ENCODE measurements around the gene ASB5. TPM values are rescaled to one million over a fixed set of nuclear protein-coding genes. Genes with fewer than 3 reads are reported as not detected.

ASB5 gene
- polyA plus RNA-seq, 1 donor (not counting 4 experiments of a cell fraction or from before 2014, with no cell fraction given): not detected

- no peaks in the 10 kb centered on the region for H3K4me1 ChIP-seq (ENCODE audit: control insufficient read depth, extremely low read depth, insufficient read depth, low read length)
- no peaks in the 10 kb centered on the region for H3K9me1 ChIP-seq (ENCODE audit: control insufficient read depth, extremely low read depth, insufficient read depth, low read length)
- no peaks in the 10 kb centered on the region for H3K27me3 ChIP-seq (ENCODE audit: control insufficient read depth, extremely low read depth, insufficient read depth, low read length)
- no peaks in the 10 kb centered on the region for H3K36me3 ChIP-seq (ENCODE audit: control insufficient read depth in 2 of 2, extremely low read depth in 1 of 2, insufficient read depth in 2 of 2, low read length in 2 of 2)
- H3K9me3 ChIP-seq (ENCODE audit: control insufficient read depth, low read depth, low read length): no peaks in the 10 kb centered on the region
- no peak for DNase-seq (ENCODE audit: low read depth, low spot score)
- no peak overlapping the region for H3K9ac ChIP-seq (ENCODE audit: control insufficient read depth, extremely low read depth, insufficient read depth, low read length)
- H2AFZ ChIP-seq (ENCODE audit: control insufficient read depth, low read length): no peak overlapping the region
- H4K20me1 ChIP-seq (ENCODE audit: control insufficient read depth, extremely low read depth, insufficient read depth, low read length): no peaks in the 10 kb centered on the region
- no peak for FAIRE-seq
- dilution Hi-C loops (cut with MboI; ENCODE audit: extremely low pct_ligation_motif_present, low sequenced_read_pairs): no loop called here
- no peak for TF ChIP-seq EZH2 (IDR thresholded peaks at IDR 0.05; ENCODE audit: low read length)
- TF ChIP-seq, protein P1, sequence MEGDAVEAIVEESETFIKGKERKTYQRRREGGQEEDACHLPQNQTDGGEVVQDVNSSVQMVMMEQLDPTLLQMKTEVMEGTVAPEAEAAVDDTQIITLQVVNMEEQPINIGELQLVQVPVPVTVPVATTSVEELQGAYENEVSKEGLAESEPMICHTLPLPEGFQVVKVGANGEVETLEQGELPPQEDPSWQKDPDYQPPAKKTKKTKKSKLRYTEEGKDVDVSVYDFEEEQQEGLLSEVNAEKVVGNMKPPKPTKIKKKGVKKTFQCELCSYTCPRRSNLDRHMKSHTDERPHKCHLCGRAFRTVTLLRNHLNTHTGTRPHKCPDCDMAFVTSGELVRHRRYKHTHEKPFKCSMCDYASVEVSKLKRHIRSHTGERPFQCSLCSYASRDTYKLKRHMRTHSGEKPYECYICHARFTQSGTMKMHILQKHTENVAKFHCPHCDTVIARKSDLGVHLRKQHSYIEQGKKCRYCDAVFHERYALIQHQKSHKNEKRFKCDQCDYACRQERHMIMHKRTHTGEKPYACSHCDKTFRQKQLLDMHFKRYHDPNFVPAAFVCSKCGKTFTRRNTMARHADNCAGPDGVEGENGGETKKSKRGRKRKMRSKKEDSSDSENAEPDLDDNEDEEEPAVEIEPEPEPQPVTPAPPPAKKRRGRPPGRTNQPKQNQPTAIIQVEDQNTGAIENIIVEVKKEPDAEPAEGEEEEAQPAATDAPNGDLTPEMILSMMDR (optimal IDR thresholded peaks at IDR 0.05 in 1 of 3, IDR thresholded peaks at IDR 0.05 in 1 of 3, conservative IDR thresholded peaks at IDR 0.05 in 1 of 3; ENCODE audit: extremely low read depth in 1 of 3, insufficient read depth in 2 of 3, low read length in 3 of 3): no peak
- H3K79me2 ChIP-seq (ENCODE audit: control insufficient read depth, insufficient read depth, low read length): no peaks in the 10 kb centered on the region
- H3K4me3 ChIP-seq (ENCODE audit: control insufficient read depth in 2 of 3, extremely low read depth in 1 of 3, insufficient read depth in 2 of 3, low read depth in 1 of 3, low read length in 3 of 3): no peak overlapping the region
- H3K27ac ChIP-seq (ENCODE audit: control insufficient read depth, insufficient read depth, low read length): no peak overlapping the region
- no peak overlapping the region for H3K4me2 ChIP-seq (ENCODE audit: control insufficient read depth, extremely low read depth, insufficient read depth, low read depth, low read length)
Measured at GRCh38 chr4:176293660-176294059, 24.6 kb upstream of the ASB5 start.

GRCh38 chr4:176292920-176293319 lies 23.9 kb upstream of the ASB5 start:
- DNase-seq (ENCODE audit: low read depth, low spot score): no peak
- Histone ChIP-seq H2AFZ (ENCODE audit: control insufficient read depth, low read length) (no peak overlapping the region), H3K9me3 (ENCODE audit: control insufficient read depth, low read depth, low read length) (no peaks in the 10 kb centered on the region)

More at GRCh38 chr4:176292920-176293319, 23.9 kb upstream of the ASB5 start:
- Histone ChIP-seq H3K4me1 (ENCODE audit: control insufficient read depth, extremely low read depth, insufficient read depth, low read length) (no peaks in the 10 kb centered on the region), H3K4me3 (ENCODE audit: control insufficient read depth in 2 of 3, extremely low read depth in 1 of 3, insufficient read depth in 2 of 3, low read depth in 1 of 3, low read length in 3 of 3) (no peak overlapping the region), H3K9ac (ENCODE audit: control insufficient read depth, extremely low read depth, insufficient read depth, low read length) (no peak overlapping the region), H4K20me1 (ENCODE audit: control insufficient read depth, extremely low read depth, insufficient read depth, low read length) (no peaks in the 10 kb centered on the region), H3K36me3 (ENCODE audit: control insufficient read depth in 2 of 2, extremely low read depth in 1 of 2, insufficient read depth in 2 of 2, low read length in 2 of 2) (no peaks in the 10 kb centered on the region), H3K4me2 (ENCODE audit: control insufficient read depth, extremely low read depth, insufficient read depth, low read depth, low read length) (no peak overlapping the region), H3K79me2 (ENCODE audit: control insufficient read depth, insufficient read depth, low read length) (no peaks in the 10 kb centered on the region), H3K27me3 (ENCODE audit: control insufficient read depth, extremely low read depth, insufficient read depth, low read length) (no peaks in the 10 kb centered on the region), H3K27ac (ENCODE audit: control insufficient read depth, insufficient read depth, low read length) (no peak overlapping the region), H3K9me1 (ENCODE audit: control insufficient read depth, extremely low read depth, insufficient read depth, low read length) (no peaks in the 10 kb centered on the region)
- no peak for FAIRE-seq
- dilution Hi-C loops (cut with MboI; ENCODE audit: extremely low pct_ligation_motif_present, low sequenced_read_pairs): no loop called here
- TF ChIP-seq, protein P1 (optimal IDR thresholded peaks at IDR 0.05 in 1 of 3, IDR thresholded peaks at IDR 0.05 in 1 of 3, conservative IDR thresholded peaks at IDR 0.05 in 1 of 3; ENCODE audit: extremely low read depth in 1 of 3, insufficient read depth in 2 of 3, low read length in 3 of 3): no peak
- TF ChIP-seq EZH2 (IDR thresholded peaks at IDR 0.05; ENCODE audit: low read length): no peak

All from keratinocyte (primary cell).